ENCODE data around the gene PAWR. TPM values are rescaled to one million over a fixed set of nuclear protein-coding genes. Genes with fewer than 3 reads are reported as not detected.

The PAWR gene
- total and polyA plus RNA-seq, 2 of the 13 experiments (the other 11 are each of a cell fraction or from before 2014, with no cell fraction given), result 29.1 to 36.1 TPM

DNA sequence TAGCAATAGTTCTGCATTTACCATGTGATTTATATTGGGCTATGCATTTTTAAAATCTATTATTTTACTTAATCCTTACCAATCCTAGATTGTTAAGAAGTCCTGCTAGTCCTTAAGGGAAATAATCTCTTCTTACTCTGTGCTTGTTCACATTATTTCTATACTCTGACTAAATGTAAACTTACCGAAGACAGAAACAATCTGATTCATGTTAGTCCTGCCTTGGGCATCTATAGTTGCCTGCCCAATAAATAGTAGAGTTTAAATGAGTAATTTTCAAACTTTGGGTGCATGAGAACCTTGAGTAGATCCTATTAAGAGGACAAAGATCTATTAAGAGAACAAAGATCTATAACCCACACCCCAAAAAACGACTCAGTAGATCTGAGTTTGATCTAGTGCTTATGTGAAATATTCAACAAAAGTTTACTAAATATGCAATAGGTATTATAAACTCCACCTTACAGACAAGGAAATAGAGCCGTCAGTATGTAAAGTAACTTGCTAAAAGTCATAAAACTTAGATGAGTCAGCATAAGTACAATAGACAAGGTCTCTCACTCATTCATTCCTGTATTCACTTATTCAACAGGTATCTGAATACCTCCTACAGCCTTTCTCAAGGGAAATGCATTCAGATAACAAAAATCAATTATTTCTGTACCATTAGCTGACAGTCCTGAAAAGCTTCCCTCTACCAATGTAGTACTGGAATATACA lies 127.6 kb downstream of the PAWR start:
- BruUV-seq (replicated peaks), result no TSS peak
- no peak for ATAC-seq
- Histone ChIP-seq H3K79me2 (ENCODE audit: insufficient read depth, low read length) (no peaks in the 10 kb centered on the region), H2AFZ (ENCODE audit: low read length) (no peak overlapping the region), H3K9ac (ENCODE audit: insufficient read depth, low read depth, low read length) (no peak overlapping the region), H3K4me1 (ENCODE audit: insufficient read depth, low read length) (peaks cover 59% of the 10 kb centered on the region), H3K27me3 (ENCODE audit: control insufficient read depth in 1 of 2, insufficient read depth in 2 of 2, low read length in 2 of 2) (no peaks in the 10 kb centered on the region), H3K27ac (ENCODE audit: extremely low read length, insufficient read depth, low read length) (peak overlapping the region; percentile 20), H3K4me2 (ENCODE audit: low read depth, low read length) (no peak overlapping the region), H3K4me3 (replicated peaks in 1 of 3; ENCODE audit: insufficient read depth in 1 of 3, low read depth in 2 of 3, low read length in 3 of 3) (no peak overlapping the region), H3K9me3 (ENCODE audit: low read length) (no peaks in the 10 kb centered on the region), H4K20me1 (ENCODE audit: insufficient read depth, low read length) (no peaks in the 10 kb centered on the region), H3K36me3 (replicated peaks in 1 of 2; ENCODE audit: control insufficient read depth in 1 of 2, insufficient read depth in 2 of 2, low read length in 2 of 2) (no peaks in the 10 kb centered on the region)
- ChIA-PET POLR2A (interaction anchor here (1.1 kb wide), 1 partner anchor 10 kb away, joined by 3 read pairs; no protein-coding TSS in a partner anchor), CTCF (ENCODE audit: low intra/inter-chr PET ratio, low total read pairs) (no interaction called here)
- intact Hi-C loops (cut with micrococcal nuclease; ENCODE audit: unreplicated experiment) (no loop called here), in situ Hi-C loops (cut with HindIII; ENCODE audit: extremely low pct_ligation_motif_present, low pct_unique_long_range_greater_than_20kb) (loop anchor here (25.0 kb wide), 1 partner anchor 124 kb away; the partner anchor contains the start of gene PAWR)
- 82% methylated on average over 3 of the region's 3 CpGs for whole genome bisulfite sequencing (ENCODE audit: low lambda C conversion rate)
- TF ChIP-seq MAFF (IDR thresholded peaks at IDR 0.05; ENCODE audit: low read depth, low read length), result peak; percentile 77
- TF ChIP-seq MAFK (conservative IDR thresholded peaks at IDR 0.05 in 1 of 2, IDR thresholded peaks at IDR 0.05 in 1 of 2; ENCODE audit: low read length in 2 of 2), result peak; percentile 74 to 89
- no peak for TF ChIP-seq ADNP (CRISPR knock-in tag; IDR thresholded peaks at IDR 0.05)
- FAIRE-seq, result no peak
- DNase-seq (ENCODE audit: low spot score), result no peak

DNA sequence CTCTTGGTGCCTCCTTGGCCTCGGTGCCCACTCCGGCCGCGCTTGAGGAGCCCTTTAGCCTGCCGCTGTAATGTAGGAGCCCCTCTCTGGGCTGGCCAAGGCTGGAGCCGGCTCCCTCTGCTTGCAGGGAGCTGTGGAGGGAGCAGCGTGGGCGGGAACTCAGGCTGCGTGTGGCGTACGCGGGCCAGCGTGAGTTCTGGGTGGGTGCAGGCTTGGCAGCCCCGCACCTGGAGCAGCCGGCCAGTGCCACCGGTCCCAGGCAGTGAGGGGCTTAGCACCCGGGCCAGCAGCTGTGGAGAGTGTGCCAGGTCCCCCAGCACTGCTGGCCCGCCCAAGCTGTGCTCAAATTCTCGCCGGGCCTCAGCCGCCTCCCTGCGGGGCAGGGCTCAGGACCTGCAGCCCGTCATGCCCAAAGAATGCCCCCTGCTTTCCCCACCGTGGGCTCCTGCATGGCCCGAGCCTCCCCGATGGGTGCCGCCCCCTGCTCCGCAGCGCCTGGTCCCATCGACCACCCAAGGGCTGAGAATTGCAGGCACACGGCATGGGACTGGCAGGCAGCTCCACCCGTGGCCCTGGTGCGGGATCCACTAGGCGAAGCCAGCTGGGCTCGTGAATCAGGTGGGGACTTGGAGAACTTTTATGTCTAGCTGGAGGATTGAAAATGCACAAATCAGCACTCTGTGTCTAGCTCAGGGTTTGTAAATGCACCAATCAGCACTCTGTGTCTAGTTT lies 129.2 kb downstream of the PAWR start:
- Histone ChIP-seq H3K4me1 (ENCODE audit: insufficient read depth, low read length) (peaks cover 59% of the 10 kb centered on the region), H3K9ac (ENCODE audit: insufficient read depth, low read depth, low read length) (no peak overlapping the region), H3K9me3 (ENCODE audit: low read length) (no peaks in the 10 kb centered on the region), H3K27ac (ENCODE audit: extremely low read length, insufficient read depth, low read length) (peak overlapping the region; percentile 89), H3K4me3 (replicated peaks in 1 of 3; ENCODE audit: insufficient read depth in 1 of 3, low read depth in 2 of 3, low read length in 3 of 3) (no peak overlapping the region), H4K20me1 (ENCODE audit: insufficient read depth, low read length) (no peaks in the 10 kb centered on the region), H3K36me3 (replicated peaks in 1 of 2; ENCODE audit: control insufficient read depth in 1 of 2, insufficient read depth in 2 of 2, low read length in 2 of 2) (no peaks in the 10 kb centered on the region), H2AFZ (ENCODE audit: low read length) (no peak overlapping the region), H3K79me2 (ENCODE audit: insufficient read depth, low read length) (no peaks in the 10 kb centered on the region), H3K4me2 (ENCODE audit: low read depth, low read length) (no peak overlapping the region), H3K27me3 (ENCODE audit: control insufficient read depth in 1 of 2, insufficient read depth in 2 of 2, low read length in 2 of 2) (no peaks in the 10 kb centered on the region)
- WGBS (ENCODE audit: low lambda C conversion rate), result 97% methylated on average over 5 of the region's 35 CpGs
- in situ Hi-C loops (cut with HindIII; ENCODE audit: extremely low pct_ligation_motif_present, low pct_unique_long_range_greater_than_20kb), result loop anchor here (25.0 kb wide), 1 partner anchor 126 kb away; the partner anchor contains the start of gene PAWR
- ChIA-PET POLR2A (interaction anchor here (0.6 to 4.7 kb wide), 4 partner anchors 8 to 155 kb away, joined by 3 to 25 read pairs (median 14); partner anchors contain the start of gene PAWR), CTCF (ENCODE audit: low intra/inter-chr PET ratio, low total read pairs) (no interaction called here)
- BruUV-seq (replicated peaks), result no TSS peak
- FAIRE-seq, result no peak
- ATAC-seq, result no peak; the same call in 2 of the 3 replicates
- DNase-seq (ENCODE audit: low spot score), result no peak
- intact Hi-C loops (cut with micrococcal nuclease; ENCODE audit: unreplicated experiment), result no loop called here
- TF ChIP-seq DNMT1 (CRISPR knock-in tag; IDR thresholded peaks at IDR 0.05), result 0 out of 2 replicates have a peak, but pooled peaks have one; percentile 40
- no peak for TF ChIP-seq WIZ (CRISPR knock-in tag; IDR thresholded peaks at IDR 0.05)
- TF ChIP-seq ZBTB38 (CRISPR knock-in tag; IDR thresholded peaks at IDR 0.05), result peak; percentile 67
- TF ChIP-seq, protein P1, sequence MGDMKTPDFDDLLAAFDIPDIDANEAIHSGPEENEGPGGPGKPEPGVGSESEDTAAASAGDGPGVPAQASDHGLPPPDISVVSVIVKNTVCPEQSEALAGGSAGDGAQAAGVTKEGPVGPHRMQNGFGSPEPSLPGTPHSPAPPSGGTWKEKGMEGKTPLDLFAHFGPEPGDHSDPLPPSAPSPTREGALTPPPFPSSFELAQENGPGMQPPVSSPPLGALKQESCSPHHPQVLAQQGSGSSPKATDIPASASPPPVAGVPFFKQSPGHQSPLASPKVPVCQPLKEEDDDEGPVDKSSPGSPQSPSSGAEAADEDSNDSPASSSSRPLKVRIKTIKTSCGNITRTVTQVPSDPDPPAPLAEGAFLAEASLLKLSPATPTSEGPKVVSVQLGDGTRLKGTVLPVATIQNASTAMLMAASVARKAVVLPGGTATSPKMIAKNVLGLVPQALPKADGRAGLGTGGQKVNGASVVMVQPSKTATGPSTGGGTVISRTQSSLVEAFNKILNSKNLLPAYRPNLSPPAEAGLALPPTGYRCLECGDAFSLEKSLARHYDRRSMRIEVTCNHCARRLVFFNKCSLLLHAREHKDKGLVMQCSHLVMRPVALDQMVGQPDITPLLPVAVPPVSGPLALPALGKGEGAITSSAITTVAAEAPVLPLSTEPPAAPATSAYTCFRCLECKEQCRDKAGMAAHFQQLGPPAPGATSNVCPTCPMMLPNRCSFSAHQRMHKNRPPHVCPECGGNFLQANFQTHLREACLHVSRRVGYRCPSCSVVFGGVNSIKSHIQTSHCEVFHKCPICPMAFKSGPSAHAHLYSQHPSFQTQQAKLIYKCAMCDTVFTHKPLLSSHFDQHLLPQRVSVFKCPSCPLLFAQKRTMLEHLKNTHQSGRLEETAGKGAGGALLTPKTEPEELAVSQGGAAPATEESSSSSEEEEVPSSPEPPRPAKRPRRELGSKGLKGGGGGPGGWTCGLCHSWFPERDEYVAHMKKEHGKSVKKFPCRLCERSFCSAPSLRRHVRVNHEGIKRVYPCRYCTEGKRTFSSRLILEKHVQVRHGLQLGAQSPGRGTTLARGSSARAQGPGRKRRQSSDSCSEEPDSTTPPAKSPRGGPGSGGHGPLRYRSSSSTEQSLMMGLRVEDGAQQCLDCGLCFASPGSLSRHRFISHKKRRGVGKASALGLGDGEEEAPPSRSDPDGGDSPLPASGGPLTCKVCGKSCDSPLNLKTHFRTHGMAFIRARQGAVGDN (CRISPR knock-in tag; IDR thresholded peaks at IDR 0.05), result peak; percentile 55
- TF ChIP-seq ZNF850 (CRISPR knock-in tag; conservative IDR thresholded peaks at IDR 0.05), result peak; percentile 100
- no peak for TF ChIP-seq ZNF296 (CRISPR knock-in tag; conservative IDR thresholded peaks at IDR 0.05)
- TF ChIP-seq MED1 (CRISPR knock-in tag; IDR thresholded peaks at IDR 0.05), result no peak
